Stimulated activated CD4-positive, alpha-beta T cell treated with anti-CD3 and anti-CD28 coated beads, Interleukin-2, amount 100 ng/mL, for 48 hours (primary cell): ENCODE measurements around the gene KIAA0825.
"Not testable (repeated sequence)": the region's sequence is repeated elsewhere in the genome, so short reads cannot be mapped to it uniquely, and the experiment has no call there.

Experiments used
- DNase-seq, 2 donors: peaks; one replicate each; pipeline ENCODE4 v3.0.0-alpha.2; 2020

The KIAA0825 gene

GRCh38 chr5:94361832-94362796 lies 256.3 kb downstream of the KIAA0825 start:
- DNase-seq: no peak

- DNase-seq: no peak
These were observed 257.2 kb downstream of the KIAA0825 start for GRCh38 chr5:94361161-94361560.

GRCh38 chr5:94360382-94361130 lies 257.8 kb downstream of the KIAA0825 start:
- DNase-seq: no peak

GRCh38 chr5:94359880-94360279 lies 258.5 kb downstream of the KIAA0825 start:
- no peak for DNase-seq

DNA sequence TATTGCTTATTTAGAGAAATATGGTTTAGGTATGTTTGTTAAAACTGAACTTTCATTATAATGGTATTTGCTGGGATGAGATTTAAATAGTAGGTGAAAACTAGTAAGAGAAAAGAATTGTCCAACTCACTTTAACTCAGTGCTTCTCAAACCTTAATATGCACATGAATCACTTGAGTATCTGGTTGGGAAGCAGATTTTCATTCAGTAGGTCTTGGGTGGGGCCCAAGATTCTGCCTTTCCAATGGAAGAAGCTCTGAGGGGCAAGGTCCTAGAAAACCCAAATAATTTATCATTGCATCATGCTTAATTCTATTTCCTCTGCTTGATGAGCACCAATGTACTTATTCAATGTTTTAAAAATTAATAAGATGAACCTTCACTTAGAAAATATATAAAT lies 262.6 kb downstream of the KIAA0825 start:
- DNase-seq: no peak

- not testable (repeated sequence) for DNase-seq
These were observed 263.4 kb downstream of the KIAA0825 start for GRCh38 chr5:94354837-94355485.

DNA sequence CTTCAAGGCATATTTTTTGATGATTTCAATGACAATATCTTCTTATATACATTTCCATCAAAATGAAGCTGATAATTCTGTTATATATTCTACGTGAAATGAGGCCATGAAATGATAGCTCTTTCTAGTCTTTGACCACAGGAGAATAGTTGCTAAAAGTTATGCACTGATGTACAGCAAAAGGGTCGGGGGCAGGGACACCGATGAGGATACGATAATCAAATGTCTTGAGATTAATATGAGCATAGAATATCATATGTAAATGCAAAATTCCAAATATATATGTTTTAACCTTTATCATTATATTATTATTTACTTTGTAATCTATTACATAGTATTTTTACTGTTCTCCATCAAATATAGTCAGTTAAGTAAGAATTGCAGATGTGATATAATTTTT lies 264.8 kb downstream of the KIAA0825 start:
- no peak for DNase-seq

DNA sequence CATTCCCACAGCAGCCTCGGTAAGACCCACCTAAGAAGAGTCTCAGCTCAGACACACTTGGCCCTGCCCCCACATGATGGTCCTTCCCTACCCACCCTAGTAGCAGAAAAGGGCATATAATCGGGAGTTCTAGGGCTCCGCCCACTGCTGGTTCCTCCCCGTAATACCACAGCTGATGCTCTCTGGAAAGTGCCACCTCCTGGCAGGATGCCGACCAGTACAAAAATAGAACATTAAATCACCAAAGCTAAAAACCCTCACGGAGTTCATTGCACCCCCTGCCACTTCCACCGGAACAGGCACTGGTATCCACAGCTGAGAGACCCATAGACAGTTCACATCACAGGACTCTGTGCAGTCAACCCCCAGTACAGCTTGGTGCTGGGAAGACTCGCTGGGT lies 271.3 kb downstream of the KIAA0825 start:
- DNase-seq: no peak

DNA sequence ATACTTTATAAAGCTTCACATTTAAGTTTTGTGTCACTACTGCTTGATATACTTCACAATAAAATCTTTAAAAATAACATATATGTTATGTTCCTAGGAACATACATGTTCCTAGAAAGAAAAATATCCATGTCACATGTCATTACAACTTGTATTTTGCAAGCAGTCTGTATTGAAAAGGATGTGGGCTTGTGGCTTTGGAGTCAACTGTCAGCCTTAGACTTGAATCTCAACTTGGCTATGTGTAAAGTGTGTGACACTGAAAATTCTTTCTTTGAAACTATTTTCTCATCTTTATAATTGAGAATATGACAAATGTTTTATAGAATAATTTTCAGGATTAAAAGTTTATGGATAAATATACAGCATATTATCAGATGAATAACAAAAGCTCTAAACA lies 273.1 kb downstream of the KIAA0825 start:
- no peak for DNase-seq

DNA sequence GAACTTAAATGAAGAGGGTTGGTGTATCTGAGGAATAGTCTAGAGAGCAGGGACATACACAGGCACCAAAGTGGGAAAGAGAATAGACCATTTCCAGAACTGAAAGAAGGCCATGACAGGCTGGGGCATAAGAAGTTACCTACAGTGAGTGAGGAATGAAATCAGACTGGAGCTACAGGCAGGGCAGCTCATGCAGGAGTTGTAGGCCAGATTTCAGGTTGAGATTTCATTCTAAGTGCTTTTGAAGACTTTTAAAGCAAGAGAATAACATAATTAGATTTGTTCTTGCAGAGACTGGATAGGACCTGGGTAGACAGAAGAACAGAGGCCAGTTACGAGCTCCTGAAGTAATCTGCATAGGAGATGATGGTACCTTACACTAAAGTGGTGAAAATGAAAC lies 280.8 kb downstream of the KIAA0825 start:
- DNase-seq: no peak

GRCh38 chr5:94335936-94336335 lies 282.5 kb downstream of the KIAA0825 start:
- DNase-seq: no peak

- DNase-seq: no peak
These were observed 289.3 kb downstream of the KIAA0825 start for GRCh38 chr5:94329115-94329514.

DNA sequence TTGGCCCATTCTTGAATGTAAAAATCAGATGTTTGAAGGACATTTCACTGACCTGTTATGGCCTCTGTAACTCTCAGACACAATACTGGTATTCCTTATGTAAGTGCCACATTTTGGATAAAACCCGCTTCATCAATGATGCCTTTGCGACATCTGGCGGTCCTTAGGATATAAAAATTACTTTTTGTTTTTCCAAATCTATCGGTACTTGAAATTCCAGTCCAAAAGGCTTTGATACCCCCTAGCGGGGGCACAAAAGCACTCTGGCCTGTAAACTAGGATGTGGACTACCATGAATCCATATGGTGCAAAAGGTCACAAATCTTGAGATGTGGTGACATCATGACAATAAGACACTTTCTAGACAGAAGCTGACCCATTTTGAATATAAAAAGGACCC lies 291.8 kb downstream of the KIAA0825 start:
- DNase-seq: no peak

GRCh38 chr5:94316916-94317838 lies 301.2 kb downstream of the KIAA0825 start:
- no peak for DNase-seq

DNA sequence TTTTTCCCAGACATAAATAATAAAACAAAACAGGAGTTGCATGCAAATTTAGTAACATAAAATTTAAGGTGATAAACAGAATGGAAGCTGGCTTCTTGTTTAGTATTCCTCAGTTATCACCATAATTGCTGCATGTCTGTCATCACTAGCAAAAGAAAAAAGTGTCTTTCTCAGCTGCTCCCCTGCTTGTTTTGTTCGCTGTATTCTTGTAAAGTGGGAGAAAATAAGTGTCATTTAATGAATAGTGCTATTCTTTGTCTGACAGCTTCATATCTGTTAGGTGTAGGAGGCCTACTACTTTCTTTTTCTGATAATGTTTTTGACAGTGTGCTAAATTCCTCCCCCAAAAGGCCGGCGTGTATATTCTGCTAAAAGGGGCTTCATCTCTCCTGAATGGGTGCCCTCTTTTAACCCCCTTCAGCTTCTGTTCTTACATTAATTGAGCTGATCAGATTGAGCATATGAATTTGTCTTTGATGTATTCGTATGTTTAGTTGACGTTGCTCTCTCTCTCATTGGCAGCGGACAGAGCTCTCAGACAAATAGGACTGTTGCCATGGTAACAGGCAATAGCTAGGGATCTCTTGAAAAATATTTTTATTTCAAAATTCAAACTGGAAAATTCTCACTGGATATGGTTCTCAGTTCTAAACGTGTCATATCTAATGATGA lies 303.8 kb downstream of the KIAA0825 start:
- DNase-seq: no peak

- DNase-seq: no peak
These were observed 304.7 kb downstream of the KIAA0825 start for GRCh38 chr5:94313696-94314095.

GRCh38 chr5:94313188-94313587 lies 305.2 kb downstream of the KIAA0825 start:
- no peak for DNase-seq

DNA sequence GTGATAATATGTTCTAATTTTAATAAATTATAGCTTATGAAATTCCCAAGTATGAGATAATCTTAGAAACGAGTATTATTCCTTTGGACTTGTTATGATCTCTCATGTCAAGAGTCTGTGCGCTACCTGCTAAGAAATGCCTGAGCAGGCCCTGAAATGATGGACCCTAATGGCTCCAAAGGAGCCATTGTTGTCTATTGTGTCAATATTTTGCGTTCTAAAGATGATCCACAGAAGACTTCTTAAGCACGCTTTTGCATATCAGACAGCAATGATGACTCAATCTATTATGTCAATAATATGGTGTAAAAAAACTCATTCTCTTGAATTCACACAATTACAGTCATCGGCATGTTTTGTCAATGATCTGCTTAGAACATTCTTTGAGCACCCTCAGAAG lies 306.1 kb downstream of the KIAA0825 start:
- DNase-seq: no peak

DNA sequence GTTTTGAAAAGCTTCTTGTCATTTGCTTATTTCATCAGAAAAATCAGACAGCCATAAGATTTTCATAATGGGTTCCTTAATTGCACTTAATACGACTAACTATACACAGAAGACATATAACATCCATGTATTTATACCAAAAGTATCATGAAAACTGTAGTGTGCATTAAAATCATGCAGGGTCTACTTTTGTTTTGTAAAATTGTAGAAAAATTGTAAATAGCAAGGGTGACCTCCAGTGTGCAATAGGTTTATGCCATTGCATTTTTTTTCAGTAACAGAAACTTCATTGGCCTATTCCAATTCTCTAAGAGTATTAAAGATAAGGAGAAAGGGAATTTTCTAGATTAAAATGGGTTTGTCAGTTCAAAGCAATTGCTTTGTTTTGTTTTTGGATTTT lies 307.6 kb downstream of the KIAA0825 start:
- DNase-seq: no peak

DNA sequence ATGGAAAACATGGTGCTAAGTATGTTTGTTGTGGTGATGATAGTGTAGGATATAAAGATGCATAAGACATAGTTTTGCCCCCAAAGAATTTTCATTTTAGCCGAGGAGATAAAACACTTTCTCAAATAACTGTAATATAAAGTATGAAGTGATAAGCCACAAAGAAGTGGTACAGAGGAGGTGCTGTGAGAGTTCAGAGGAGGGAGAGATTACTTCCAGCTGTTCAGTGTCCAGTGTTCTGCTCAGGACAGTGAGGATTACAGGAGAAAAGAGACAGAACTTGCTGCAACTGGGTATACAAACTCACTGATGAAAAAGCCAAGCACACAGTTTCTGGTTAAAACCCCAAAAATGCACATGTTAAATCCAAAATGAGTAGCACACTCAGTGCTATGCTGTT lies 309.3 kb downstream of the KIAA0825 start:
- no peak for DNase-seq

- DNase-seq: no peak
These were observed 310.0 kb downstream of the KIAA0825 start for GRCh38 chr5:94308442-94308841.

GRCh38 chr5:94304146-94304545 lies 314.3 kb downstream of the KIAA0825 start:
- no peak for DNase-seq
